GM12865 (cell line): ENCODE results near the gene HRC.

Experiments used
- DNase-seq: peaks from one replicate; pipeline ENCODE4 v3.0.0; 2010; ENCODE audit warnings: low read depth
- H3K4me3 ChIP-seq: 2 replicates; pipeline ENCODE4 v1.5.1; 2011; ENCODE audit warnings: mild to moderate bottlenecking, low read depth, low read length, control low read depth
- CTCF ChIP-seq: IDR thresholded peaks from 2 replicates; pipeline ENCODE4 v1.5.1; 2011; ENCODE audit warnings: low read length, control low read depth, low read depth, inconsistent platforms; ENCODE audit not compliant: insufficient read depth; ENCODE audit errors: missing control alignments

The HRC gene

GRCh38 chr19:49160450-49161189 is 5.4 kb upstream of the HRC start:
- no peak for TF ChIP-seq CTCF
- no peak overlapping the region for H3K4me3 ChIP-seq
- no peak for DNase-seq

- H3K4me3 ChIP-seq, result no peak within 1 kb of the TSS
- no peak for TF ChIP-seq CTCF
- DNase-seq, result no peak
These were observed 2.4 kb upstream of the HRC start, which contains the start of gene TRPM4 for GRCh38 chr19:49157445-49158224. Gene TRPM4 (plus strand): TSS chr19:49157792. CDS start chr19:49157867, 75 bp downstream.

GRCh38 chr19:49155820-49156346 is 687 bp upstream of the HRC start:
- no peak for DNase-seq
- TF ChIP-seq CTCF, result no peak
- no peak overlapping the region for H3K4me3 ChIP-seq

- H3K4me3 ChIP-seq, result no peak overlapping the region
- DNase-seq, result no peak
- no peak for TF ChIP-seq CTCF
These were observed 917 bp downstream of the HRC start for GRCh38 chr19:49154279-49154678.

- no peak for DNase-seq
- no peak for TF ChIP-seq CTCF
- H3K4me3 ChIP-seq, result no peak overlapping the region
These were observed 1.9 kb downstream of the HRC start for GRCh38 chr19:49153167-49153809.

- no peak for TF ChIP-seq CTCF
- no peak overlapping the region for H3K4me3 ChIP-seq
- DNase-seq, result no peak
These were observed 3.1 kb downstream of the HRC start for GRCh38 chr19:49152119-49152550.
